ENCODE results near the gene FRMD1. TPM values are rescaled to one million over a fixed set of nuclear protein-coding genes. Genes with fewer than 3 reads are reported as not detected.

Gene FRMD1
- total RNA-seq, 1 experiment from 2014 or later = not detected

DNA sequence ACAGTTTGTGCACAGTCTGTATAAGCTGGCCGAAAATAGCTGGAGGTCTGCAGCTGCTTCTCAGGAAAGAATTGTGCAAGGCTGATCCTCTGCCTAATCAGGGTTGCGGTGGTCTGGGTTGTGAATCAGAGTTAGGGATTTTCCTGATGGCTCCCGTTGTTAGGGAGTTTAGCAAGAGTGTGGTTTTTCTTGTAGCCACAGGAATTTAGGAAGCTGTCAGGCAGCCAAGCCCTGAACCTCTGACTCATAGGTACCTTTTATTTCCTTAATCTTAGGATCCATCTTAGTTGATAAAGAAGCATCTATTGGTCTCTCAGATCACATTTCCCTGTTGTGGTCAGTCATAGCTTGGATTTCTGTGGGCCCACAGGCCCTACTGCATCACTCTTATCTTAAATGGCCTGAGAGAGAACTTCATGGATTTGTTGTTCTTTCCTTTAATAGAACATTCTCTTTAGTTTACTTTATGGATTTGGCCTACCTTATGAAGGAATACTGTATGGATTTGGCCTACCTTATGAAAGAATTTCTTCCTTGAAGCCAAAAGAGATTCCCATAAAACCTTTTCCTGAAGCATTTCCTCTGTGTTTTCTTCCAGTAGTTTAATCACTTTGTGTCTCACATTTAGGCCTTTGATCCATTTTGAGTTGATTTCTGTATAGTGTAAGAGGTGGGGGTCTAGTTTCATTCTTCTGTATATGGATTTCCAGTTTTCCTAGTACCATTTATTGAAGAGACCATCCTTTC lies 71.2 kb downstream of the FRMD1 start:
- no peaks in the 10 kb centered on the region for H3K27me3 ChIP-seq (ENCODE audit: control insufficient read depth, insufficient read depth, low read length)
- H3K4me3 ChIP-seq (ENCODE audit: insufficient read depth, low read depth, low read length) = no peak overlapping the region
- H3K36me3 ChIP-seq (replicated peaks; ENCODE audit: control insufficient read depth, insufficient read depth, low read length) = no peaks in the 10 kb centered on the region
- DNase-seq = no peak

DNA sequence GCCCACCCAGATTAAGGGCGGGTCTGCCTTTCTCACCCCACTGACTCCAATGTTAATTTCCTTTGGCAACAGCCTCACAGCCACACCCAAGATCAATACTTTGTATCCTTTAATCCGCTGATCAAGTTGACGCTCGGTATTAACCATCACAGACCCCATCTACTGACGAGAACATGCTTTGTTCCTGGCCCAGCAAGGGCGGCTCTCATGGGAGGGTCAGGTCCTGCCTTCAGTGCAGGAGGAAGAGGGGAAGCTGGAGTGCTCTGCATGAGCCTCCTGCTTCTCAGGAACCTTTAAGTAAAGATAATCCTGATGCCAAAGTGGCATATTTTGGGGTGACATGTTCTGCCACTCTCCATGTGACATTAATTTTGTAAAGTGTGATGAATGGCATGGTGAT lies 73.2 kb downstream of the FRMD1 start:
- Histone ChIP-seq H3K4me3 (ENCODE audit: insufficient read depth, low read depth, low read length) (no peak overlapping the region), H3K27me3 (ENCODE audit: control insufficient read depth, insufficient read depth, low read length) (no peaks in the 10 kb centered on the region), H3K36me3 (replicated peaks; ENCODE audit: control insufficient read depth, insufficient read depth, low read length) (no peaks in the 10 kb centered on the region)
- DNase-seq = no peak

DNA sequence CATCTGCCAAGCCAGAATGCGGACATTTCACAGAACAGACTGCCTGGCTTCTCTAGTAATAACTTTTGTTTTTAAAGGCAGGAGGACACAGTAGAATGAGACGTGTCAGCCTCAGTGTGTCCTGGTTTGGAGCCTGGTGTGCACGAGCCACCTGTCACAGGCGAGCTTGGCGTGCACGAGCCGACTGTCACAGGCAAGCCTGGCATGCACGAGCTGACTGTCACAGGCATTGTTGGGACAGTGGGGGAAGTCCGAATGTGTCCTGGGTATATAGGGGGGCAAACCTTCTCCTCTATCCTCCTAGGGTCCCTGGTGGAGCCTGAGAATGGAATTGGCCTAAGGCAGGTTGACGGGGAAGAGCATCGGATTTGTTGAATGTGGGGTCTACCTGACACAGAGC lies 74.1 kb downstream of the FRMD1 start:
- Histone ChIP-seq H3K36me3 (replicated peaks; ENCODE audit: control insufficient read depth, insufficient read depth, low read length) (no peaks in the 10 kb centered on the region), H3K27me3 (ENCODE audit: control insufficient read depth, insufficient read depth, low read length) (no peaks in the 10 kb centered on the region), H3K4me3 (ENCODE audit: insufficient read depth, low read depth, low read length) (no peak overlapping the region)
- no peak for DNase-seq

DNA sequence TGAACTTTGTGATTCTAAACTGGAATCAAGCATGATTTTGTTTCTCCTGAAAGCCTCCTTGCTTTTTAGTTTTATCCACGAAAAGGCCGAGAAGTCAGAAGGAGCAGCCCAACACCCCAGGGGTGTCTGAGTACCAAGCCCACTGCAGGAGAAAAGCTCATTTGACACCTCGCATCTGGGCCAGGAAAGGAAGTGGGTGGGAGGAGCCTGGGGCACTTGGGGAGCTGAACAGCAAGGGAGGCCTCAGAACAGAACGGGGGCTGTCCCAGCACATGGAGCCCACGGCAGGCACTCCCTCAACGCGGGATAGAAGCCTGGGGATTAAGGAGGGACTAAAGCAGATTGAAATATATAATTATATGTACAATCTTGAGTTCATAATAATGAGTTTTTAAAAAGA lies 75.0 kb downstream of the FRMD1 start:
- no peaks in the 10 kb centered on the region for H3K27me3 ChIP-seq (ENCODE audit: control insufficient read depth, insufficient read depth, low read length)
- no peak overlapping the region for H3K4me3 ChIP-seq (ENCODE audit: insufficient read depth, low read depth, low read length)
- H3K36me3 ChIP-seq (replicated peaks; ENCODE audit: control insufficient read depth, insufficient read depth, low read length) = no peaks in the 10 kb centered on the region
- no peak for DNase-seq

Other genes starting within 250 kb of the FRMD1 start
- 0.15 and 0.42 TPM in 2 replicates for gene KIF25, start 81.5 kb downstream of the FRMD1 start, total RNA-seq (2014; rRNA removed; shearing (Covaris generic))
- gene DACT2, start 240.6 kb upstream of the FRMD1 start, total RNA-seq (2014; rRNA removed; shearing (Covaris generic)) = 5.5 and 26.6 TPM in 2 replicates